HG02642 (cell line): Measurements from ENCODE around the gene FANCE.
A peak's percentile ranks its signal among the peaks of the same experiment; 100 is the strongest.

ENCODE experiments used
- ATAC-seq: cut with Tn5 transposase; IDR thresholded peaks from one replicate; pipeline ENCODE4 v1.9.1; 2021; ENCODE audit warnings: mild to moderate bottlenecking; ENCODE audit not compliant: unreplicated experiment, poor library complexity

FANCE gene, protein sequence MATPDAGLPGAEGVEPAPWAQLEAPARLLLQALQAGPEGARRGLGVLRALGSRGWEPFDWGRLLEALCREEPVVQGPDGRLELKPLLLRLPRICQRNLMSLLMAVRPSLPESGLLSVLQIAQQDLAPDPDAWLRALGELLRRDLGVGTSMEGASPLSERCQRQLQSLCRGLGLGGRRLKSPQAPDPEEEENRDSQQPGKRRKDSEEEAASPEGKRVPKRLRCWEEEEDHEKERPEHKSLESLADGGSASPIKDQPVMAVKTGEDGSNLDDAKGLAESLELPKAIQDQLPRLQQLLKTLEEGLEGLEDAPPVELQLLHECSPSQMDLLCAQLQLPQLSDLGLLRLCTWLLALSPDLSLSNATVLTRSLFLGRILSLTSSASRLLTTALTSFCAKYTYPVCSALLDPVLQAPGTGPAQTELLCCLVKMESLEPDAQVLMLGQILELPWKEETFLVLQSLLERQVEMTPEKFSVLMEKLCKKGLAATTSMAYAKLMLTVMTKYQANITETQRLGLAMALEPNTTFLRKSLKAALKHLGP

DNA sequence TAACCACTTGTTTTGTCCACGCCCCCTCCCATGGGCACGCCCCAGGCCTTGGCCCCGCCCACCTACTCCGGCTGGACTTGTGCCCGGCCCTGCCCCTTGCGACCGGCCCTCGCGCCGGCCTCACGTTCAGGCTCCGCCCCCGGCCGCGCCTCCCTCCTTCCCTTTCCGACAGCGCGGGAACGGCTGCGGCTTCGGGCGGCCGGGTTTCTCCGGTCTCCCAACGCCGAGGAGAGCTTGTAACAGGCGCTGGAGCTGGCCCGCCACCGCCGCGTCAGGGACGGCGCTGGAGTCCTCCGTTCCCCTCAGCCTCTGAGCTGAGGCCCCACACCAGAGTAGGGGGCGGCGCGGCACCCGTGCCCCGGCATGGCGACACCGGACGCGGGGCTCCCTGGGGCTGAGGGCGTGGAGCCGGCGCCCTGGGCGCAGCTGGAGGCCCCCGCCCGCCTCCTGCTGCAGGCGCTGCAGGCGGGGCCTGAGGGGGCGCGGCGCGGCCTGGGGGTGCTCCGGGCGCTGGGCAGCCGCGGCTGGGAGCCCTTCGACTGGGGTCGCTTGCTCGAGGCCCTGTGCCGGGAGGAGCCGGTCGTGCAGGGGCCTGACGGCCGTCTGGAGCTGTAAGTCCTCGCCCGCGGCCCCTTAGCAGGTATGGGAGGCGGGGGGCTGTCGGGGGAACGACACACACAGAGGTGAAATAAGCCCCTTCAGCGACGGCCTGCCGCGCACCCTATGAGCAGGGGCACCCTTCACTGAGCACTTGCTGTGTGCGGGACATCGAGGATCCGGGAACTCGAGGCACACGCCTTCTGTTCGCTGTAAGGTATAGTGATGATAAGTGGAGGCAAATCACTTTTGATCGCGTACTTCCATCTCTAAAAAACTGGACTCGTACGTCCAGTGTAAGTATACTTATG, at the start of gene FANCE:
Gene FANCE (plus strand): TSS at position 156 of the 908 bp plus-strand sequence. CDS start 208 bp downstream, at position 364.
- peak; percentile 93 for ATAC-seq

- no peak for ATAC-seq
These were observed 49.3 kb upstream of the FANCE start for GRCh38 chr6:35402856-35403191.

- no peak for ATAC-seq
These were observed 48.3 kb upstream of the FANCE start for GRCh38 chr6:35403544-35404442.

GRCh38 chr6:35406711-35407485, 45.2 kb upstream of the FANCE start:
- ATAC-seq = no peak

GRCh38 chr6:35409245-35409644, 42.9 kb upstream of the FANCE start:
- no peak for ATAC-seq

DNA sequence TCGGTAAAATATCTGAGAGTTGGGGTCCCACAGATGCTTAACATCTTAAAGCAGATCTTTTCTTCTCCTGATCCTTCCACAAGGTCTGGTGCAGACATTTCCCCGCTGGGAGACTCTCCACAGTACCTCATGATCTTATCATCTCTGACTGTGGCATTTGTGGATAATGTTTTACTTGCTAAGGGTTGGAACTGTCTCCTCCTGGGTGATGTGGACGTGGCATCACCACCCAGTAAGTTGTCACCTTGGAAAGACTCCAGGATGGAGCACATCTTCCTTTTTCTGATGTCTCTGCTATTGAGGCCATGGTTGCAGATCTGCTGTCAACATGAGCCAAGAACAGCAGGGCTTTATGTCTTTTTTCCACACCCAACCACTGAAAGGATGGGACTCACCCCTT, 42.0 kb upstream of the FANCE start:
- no peak for ATAC-seq

- ATAC-seq = no peak
These were observed 41.1 kb upstream of the FANCE start for GRCh38 chr6:35411066-35411465.

DNA sequence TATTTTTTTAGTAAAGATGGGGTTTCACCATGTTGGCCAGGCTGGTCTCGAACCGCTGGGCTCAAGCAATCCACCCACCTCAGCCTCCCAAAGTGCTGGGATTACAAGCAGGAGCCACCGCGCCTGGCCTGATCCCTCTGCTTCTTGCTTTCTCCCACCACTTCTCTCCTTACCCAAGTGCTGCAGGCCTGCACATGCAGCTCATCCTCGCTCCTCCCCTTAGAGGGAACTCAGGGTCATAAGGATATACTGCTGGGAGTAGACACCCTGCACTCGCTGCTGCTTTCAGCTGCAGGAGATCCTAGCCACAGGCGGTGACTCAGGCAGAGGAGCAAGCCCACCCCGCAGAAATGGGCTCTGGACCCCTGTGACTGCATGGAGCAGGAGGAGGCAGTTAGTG, 40.0 kb upstream of the FANCE start:
- ATAC-seq = no peak

DNA sequence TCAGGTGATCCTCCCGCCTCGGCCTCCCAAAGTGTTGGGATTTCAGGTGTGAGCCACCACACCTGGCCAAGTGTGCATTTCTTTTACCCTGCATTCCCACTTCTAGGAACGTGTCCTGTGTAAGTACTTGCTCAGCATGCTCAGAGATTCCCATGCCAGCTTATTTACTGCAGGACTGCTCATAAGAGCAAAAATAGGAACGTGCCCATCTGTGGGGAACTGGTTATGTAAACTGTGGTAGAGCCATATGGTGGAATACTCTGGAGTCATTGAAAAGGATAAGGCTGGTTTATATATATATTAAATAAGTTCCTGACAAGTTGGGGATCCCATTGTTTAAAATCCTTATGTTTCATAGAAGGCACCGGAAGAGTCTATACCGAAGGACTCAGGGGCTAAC, 38.2 kb upstream of the FANCE start:
- ATAC-seq = no peak

- no peak for ATAC-seq
These were observed 36.9 kb upstream of the FANCE start for GRCh38 chr6:35415065-35415891.

- ATAC-seq = no peak
These were observed 34.0 kb upstream of the FANCE start for GRCh38 chr6:35417979-35418661.

DNA sequence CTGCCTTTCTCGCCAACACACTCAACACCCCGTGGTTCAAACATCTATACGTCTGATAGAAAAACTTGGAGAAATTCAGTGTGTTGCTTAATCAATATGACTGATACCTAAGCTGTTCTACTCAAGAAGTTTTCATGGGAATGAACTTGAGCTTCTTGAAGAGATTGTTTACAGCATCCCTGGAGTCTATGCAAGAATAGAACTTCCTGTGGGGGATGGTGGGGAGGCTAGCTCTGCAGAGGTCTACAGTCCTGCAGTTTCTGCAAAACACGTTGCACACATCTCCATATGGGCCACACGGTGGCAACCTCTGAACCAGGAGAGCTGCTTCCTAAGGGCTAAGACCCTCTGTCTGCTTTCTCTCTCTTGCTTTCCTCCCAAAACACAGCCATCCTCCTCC, 32.7 kb upstream of the FANCE start:
- ATAC-seq = no peak

GRCh38 chr6:35419961-35420360, 32.2 kb upstream of the FANCE start:
- no peak for ATAC-seq

- ATAC-seq = no peak
These were observed 26.9 kb upstream of the FANCE start for GRCh38 chr6:35425284-35425683.

DNA sequence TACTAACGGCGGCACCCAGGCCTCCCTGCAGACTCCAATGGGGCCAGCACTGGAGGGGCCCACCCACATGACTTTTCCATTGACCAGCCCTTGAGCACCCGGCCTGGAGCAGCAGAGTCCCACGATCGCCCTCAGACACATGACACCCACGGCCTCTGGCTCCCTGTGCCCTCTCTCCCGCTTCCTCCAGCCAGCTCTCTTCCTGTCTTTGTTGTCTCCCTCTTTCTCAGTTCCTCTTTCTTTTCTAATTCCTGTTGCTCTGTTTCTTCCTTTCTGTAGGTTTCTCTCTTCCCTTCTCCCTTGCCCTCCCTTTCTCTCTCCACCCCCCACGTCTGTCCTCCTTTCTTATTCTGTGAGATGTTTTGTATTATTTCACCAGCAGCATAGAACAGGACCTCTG, 26.1 kb upstream of the FANCE start:
- no peak for ATAC-seq

GRCh38 chr6:35427435-35427834, 24.7 kb upstream of the FANCE start:
- ATAC-seq = no peak

DNA sequence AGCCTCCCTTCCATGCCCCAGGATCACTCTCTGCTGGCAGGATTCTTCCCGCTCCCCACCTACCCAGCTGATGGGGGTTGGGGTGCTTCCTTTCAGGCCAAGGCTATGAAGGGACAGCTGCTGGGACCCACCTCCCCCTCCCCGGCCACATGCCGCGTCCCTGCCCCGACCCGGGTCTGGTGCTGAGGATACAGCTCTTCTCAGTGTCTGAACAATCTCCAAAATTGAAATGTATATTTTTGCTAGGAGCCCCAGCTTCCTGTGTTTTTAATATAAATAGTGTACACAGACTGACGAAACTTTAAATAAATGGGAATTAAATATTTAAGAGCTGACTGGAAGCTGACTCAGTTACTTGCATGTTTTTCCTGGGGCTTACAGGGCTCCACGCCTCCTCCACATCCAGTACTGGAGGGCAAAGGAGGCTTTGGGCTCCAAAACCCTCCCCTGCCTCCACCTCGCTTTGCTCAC, 24.3 kb upstream of the FANCE start:
- no peak for ATAC-seq
